Omental fat pad (tissue), 4 donors: ENCODE data around the gene C2orf42. TPM values are rescaled to one million over a fixed set of nuclear protein-coding genes. Genes with fewer than 3 reads are reported as not detected.
"Not testable (repeated sequence)": the region's sequence is repeated elsewhere in the genome, so short reads cannot be mapped to it uniquely, and the experiment has no call there.

Source experiments
- ATAC-seq: fragments of 150-250 bp; one replicate; pipeline ENCODE4 v1.9.1; 2016; ENCODE audit warnings: mild to moderate bottlenecking, moderate library complexity; ENCODE audit not compliant: low FRiP score
- DNase-seq: peaks from one replicate; pipeline ENCODE4 v3.0.0-alpha.2; 2019; ENCODE audit warnings: low spot score
- CTCF ChIP-seq, 3 donors: fragments of 450-650 bp; IDR thresholded peaks; one replicate each; pipeline ENCODE4 v1.5.1; 2016 to 2017; ENCODE audit warnings: antibody characterized with exemption in 3 of 3, mild to moderate bottlenecking in 3 of 3, moderate library complexity in 2 of 3
- total RNA-seq, 4 donors: library from RNA; depleted of rRNA; stranded (reverse); fragments of >200 nt; gene quantifications; one replicate each; pipeline ENCODE4 v1.1.0, GENCODE V29; 2016

Gene C2orf42
- total RNA-seq, 4 donors from 2014 or later, result 10.6 to 15.3 (median 11.2) TPM

GRCh38 chr2:70144443-70145143 lies 46.2 kb downstream of the C2orf42 start:
- ATAC-seq (no peak), DNase-seq (no peak)
- TF ChIP-seq CTCF (IDR thresholded peaks at IDR 0.05), result no peak

- ATAC-seq (no peak), DNase-seq (no peak)
- TF ChIP-seq CTCF (IDR thresholded peaks at IDR 0.05), result no peak
These were observed 47.3 kb downstream of the C2orf42 start for GRCh38 chr2:70143314-70144150.

GRCh38 chr2:70142590-70143313 lies 48.1 kb downstream of the C2orf42 start:
- DNase-seq, result peak; percentile 96
- ATAC-seq, result peak; percentile 86
- peak in 2 of 3 donors; percentile 97 to 98 for TF ChIP-seq CTCF (IDR thresholded peaks at IDR 0.05)

DNA sequence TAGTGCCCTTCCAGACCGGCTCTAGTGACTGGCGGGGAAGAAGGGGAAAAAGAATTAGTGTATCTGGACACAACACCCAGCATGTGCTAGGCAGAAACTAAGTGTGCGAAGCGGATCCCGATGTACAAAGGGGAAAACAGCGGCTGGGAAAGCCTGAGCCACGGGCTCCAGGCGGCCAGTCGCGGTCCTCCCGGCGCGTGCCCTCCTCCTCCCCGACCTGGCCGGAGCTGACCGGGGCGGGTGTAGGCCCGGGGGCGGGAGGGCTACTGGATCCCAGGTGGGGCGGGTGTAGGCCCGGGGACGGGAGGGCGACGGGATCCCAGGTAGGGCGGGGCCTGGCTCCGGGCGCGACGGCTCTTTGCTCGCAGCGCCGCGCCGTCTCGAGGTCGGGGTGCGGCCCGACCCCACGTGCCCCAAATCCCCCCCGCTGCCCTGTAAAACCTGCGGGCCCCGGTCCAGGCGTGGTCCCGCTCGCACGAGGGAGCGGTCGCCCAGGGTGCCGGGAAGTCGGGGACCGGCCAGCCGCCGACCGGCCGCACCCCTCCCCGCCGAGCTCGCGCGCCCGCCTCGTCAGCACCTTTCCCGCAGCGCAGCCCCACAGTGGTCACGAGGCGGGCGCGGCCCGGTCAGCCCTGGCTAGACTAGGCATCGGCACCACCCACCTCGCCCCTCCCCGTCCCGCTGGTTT lies 48.8 kb downstream of the C2orf42 start:
- ATAC-seq (peak; percentile 87), DNase-seq (no peak)
- TF ChIP-seq CTCF (IDR thresholded peaks at IDR 0.05), result no peak

- no peak for TF ChIP-seq CTCF (IDR thresholded peaks at IDR 0.05)
- peak; percentile 36 for DNase-seq
- ATAC-seq, result peak; percentile 7
These were observed 49.5 kb downstream of the C2orf42 start for GRCh38 chr2:70141212-70141901.

GRCh38 chr2:70140791-70141211 lies 50.0 kb downstream of the C2orf42 start:
- no peak for DNase-seq
- no peak for TF ChIP-seq CTCF (IDR thresholded peaks at IDR 0.05)
- ATAC-seq, result no peak

DNA sequence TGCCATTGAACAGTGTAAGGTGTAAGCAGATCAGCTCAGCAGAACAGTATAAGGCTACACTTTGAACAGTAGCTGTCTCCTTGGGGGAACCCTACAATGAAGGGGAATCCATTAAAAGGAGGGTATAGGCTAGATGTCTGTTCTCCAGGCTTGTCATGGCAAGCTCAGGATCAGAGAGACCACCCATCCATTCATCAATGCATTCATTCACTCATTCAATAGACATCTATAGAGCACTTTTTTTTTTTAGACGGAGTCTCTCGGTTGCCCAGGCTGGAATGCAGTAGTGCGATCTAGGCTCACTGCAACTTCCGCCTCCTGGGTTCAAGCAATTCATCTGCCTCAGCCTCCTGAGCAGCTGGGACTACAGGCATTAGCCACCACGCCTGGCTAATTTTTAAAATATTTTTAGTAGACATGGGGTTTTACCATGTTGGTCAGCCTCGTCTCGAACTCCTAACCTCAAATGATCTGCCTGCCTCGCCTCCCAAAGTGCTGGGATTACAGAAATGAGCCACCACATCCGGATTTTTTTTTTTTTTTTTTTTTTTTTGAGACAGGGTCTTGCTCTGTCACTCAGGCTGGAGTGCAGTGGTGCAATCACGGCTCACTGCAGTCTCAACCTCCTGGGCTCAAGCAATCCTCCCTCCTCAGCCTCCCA lies 56.4 kb downstream of the C2orf42 start:
- ATAC-seq, DNase-seq: not testable (repeated sequence)
